Brain microvascular endothelial cell (primary cell): Measurements from ENCODE around the gene CCDC33.

ENCODE experiments used
- DNase-seq: peaks from one replicate; pipeline ENCODE4 v3.0.0-alpha.2; 2020
- H3K27ac ChIP-seq: fragments of 250-450 bp; sonication (Bioruptor Pico); 2 replicates; pipeline ENCODE4 v1.5.1; 2020; ENCODE audit warnings: mild to moderate bottlenecking, moderate library complexity
- H3K27me3 ChIP-seq: fragments of 250-450 bp; sonication (Bioruptor Pico); replicated peaks from 2 replicates; pipeline ENCODE4 v1.5.1; 2020; ENCODE audit warnings: mild to moderate bottlenecking
- H3K36me3 ChIP-seq: fragments of 250-450 bp; sonication (Bioruptor Pico); replicated peaks from 2 replicates; pipeline ENCODE4 v1.5.1; 2020; ENCODE audit warnings: mild to moderate bottlenecking
- H3K4me3 ChIP-seq: 2 replicates; pipeline ENCODE4 v1.5.1; 2011; ENCODE audit warnings: low read depth, mild to moderate bottlenecking, control low read depth, low read length, moderate library complexity
- in situ Hi-C: cut with HindIII; loops from 2 replicates; pipeline ENCODE4 v1.10.0; 2017; ENCODE audit warnings: low sequenced_read_pairs, low pct_ligation_motif_present
- TF ChIP-seq, protein P1 (sequence below): IDR thresholded peaks from 2 replicates; pipeline ENCODE4 v1.5.1; 2011; ENCODE audit warnings: low read depth, mild to moderate bottlenecking, moderate library complexity, low read length, control low read depth, inconsistent platforms; ENCODE audit errors: missing control alignments

Gene CCDC33

DNA sequence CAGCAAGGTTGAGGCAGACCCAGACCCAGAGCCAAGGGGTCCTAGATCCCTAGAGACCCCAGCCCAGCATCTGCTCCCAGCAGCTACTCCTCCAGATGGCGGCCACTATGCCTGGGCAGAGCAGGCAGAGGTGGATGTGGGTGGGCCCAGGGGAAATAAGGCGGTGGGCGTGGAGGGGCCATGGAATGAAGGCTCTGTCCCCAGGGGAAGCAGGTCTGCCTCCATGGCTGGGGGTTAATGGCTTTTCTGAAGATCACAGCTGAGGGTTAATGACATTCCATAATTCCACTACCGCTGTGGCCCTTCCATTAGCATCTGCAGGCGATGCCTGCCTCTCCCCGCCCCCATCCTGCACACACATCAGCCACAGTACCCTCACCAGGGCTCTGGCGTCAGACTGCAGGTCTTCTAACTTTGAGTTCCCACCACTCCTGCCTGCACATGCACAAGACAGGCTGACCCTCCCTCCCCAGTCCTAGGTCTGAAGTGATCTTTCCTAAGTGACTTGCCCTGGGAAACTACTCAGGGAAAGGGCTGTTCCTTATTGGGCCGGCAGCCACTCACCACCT is 41.2 kb downstream of the CCDC33 start:
- Histone ChIP-seq H3K27me3 (peaks cover 19% of the 10 kb centered on the region), H3K27ac (no peak overlapping the region), H3K4me3 (no peak overlapping the region), H3K36me3 (no peaks in the 10 kb centered on the region)
- in situ Hi-C loops: no loop called here
- TF ChIP-seq, protein P1, sequence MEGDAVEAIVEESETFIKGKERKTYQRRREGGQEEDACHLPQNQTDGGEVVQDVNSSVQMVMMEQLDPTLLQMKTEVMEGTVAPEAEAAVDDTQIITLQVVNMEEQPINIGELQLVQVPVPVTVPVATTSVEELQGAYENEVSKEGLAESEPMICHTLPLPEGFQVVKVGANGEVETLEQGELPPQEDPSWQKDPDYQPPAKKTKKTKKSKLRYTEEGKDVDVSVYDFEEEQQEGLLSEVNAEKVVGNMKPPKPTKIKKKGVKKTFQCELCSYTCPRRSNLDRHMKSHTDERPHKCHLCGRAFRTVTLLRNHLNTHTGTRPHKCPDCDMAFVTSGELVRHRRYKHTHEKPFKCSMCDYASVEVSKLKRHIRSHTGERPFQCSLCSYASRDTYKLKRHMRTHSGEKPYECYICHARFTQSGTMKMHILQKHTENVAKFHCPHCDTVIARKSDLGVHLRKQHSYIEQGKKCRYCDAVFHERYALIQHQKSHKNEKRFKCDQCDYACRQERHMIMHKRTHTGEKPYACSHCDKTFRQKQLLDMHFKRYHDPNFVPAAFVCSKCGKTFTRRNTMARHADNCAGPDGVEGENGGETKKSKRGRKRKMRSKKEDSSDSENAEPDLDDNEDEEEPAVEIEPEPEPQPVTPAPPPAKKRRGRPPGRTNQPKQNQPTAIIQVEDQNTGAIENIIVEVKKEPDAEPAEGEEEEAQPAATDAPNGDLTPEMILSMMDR: no peak
- no peak for DNase-seq

DNA sequence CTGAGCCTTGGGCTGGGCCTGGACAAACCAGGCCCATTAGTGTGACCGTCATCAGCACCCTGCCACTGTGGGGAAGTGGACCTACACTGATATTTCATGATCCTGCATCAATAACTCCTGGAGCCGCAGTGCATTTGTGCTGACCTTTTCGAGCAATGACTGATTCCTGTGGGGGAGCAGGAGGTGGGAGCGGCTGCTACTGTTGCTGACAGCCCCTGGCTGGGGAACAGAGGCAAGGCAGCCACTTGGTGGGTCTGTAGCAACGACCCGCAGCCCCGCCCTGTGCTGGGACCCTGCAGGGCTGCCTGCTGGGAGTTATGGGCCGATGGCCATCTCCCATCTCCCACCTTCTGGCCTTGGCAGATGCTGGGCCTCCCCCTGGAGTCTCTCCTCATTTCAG is 42.1 kb downstream of the CCDC33 start:
- H3K27me3 ChIP-seq: peaks cover 22% of the 10 kb centered on the region
- in situ Hi-C loops: no loop called here
- no peak for DNase-seq
- TF ChIP-seq, protein P1: no peak
- H3K36me3 ChIP-seq: no peaks in the 10 kb centered on the region
- no peak overlapping the region for H3K4me3 ChIP-seq
- no peak overlapping the region for H3K27ac ChIP-seq

DNA sequence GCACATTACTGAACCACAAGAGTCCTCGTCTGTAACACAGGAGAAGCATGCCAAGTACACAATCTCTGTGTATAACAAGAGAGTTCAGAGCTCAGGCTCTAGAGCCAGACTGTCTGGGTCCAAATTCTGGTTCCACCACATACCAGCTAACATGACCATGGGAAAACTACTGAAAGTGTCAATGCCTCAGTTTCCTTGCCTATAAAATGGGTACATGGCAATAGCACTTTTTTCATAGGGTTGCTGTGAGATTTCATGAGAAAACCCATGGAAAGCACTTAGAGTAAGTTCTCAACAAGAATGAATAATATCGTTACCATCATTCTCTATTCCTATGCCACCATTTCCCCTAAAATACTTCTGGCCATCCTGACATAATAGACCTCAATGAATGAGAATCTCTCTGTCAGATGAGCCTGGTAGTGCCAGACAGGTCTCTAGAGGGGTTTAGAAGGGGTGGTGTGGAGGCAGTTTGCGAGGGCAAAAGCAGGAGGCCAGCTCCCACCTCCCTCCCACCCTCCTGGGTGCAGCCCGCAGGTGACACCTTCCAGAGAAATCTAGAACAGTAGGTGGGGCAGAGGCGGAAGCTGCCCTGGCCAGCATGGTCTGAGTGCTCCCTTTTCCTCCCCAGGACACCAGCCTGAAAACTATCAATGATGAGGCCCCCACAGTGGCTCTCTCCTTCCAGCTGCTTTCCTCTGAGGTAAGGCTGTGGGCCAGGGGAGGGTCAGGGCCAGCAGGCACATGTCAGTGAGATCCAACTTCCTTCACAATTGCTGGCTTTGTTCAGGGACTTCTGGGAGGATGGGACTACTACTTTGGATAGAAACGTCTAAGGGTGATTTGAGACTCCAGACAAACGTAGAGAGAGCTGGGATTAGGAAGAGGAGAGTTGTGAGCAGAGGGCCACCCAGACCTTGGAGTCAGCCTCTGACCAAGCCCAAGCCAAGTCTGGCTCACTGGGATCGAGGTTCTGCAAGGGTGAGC is 45.3 kb downstream of the CCDC33 start:
- TF ChIP-seq, protein P1: no peak
- in situ Hi-C loops: no loop called here
- no peaks in the 10 kb centered on the region for H3K36me3 ChIP-seq
- H3K27ac ChIP-seq: no peak overlapping the region
- no peak overlapping the region for H3K4me3 ChIP-seq
- peaks cover 39% of the 10 kb centered on the region for H3K27me3 ChIP-seq
- DNase-seq: no peak

DNA sequence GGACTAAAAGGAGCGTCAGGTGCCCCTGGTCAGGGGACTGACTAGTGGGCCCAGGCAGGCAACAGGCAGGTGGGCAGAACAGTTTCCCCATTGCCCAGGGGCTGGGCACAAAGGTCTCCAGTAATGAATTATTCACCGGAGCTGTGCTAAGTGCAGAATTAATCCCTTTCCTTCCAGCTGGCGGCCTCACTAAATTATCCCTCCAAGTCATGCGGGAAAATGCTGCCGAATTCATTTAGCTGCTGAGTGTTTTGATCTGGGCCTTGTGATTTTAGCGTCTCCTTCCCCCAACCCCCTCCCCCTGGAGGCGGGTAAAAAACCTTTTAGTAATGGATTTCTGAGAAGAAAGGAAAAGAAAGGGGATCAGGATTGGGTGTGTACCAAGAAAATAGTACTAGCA is 47.2 kb downstream of the CCDC33 start:
- no peaks in the 10 kb centered on the region for H3K36me3 ChIP-seq
- no peak overlapping the region for H3K27ac ChIP-seq
- in situ Hi-C loops: no loop called here
- no peak overlapping the region for H3K4me3 ChIP-seq
- H3K27me3 ChIP-seq: peaks cover 37% of the 10 kb centered on the region
- DNase-seq: no peak
- TF ChIP-seq, protein P1: no peak

DNA sequence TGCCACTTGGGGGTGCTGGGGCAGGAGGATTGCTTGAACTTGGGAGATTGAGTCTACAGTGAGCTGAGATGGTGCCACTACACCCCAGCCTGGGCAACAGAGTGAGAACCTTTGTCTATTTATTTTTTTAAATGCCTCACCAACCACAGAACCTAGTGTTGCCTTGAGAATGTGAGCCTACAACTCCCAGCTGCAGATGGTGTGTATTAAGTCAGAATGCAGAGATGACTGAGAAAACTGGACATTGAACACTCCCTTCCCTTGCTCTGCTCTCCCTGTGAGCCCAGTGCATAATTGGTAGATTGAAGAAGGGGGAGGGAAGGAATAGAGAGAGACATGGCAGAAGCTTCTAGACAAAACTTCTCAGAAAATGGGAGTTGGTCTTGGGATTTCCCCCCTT is 53.5 kb downstream of the CCDC33 start:
- DNase-seq: no peak
- TF ChIP-seq, protein P1: no peak
- in situ Hi-C loops: no loop called here

More for the DNA sequence above, 53.5 kb downstream of the CCDC33 start:
- Histone ChIP-seq H3K27me3 (peaks cover 11% of the 10 kb centered on the region), H3K36me3 (no peaks in the 10 kb centered on the region), H3K4me3 (no peak overlapping the region), H3K27ac (no peak overlapping the region)
